HTERT RPE-1 (cell line): Measurements from ENCODE around the gene CARF.

Experiments
- in situ Hi-C: fragments of 300-500 bp; cut with MboI; formaldehyde crosslinking; loops from 4 replicates; pipeline ENCODE4 v1.14.3; 2020; ENCODE audit warnings: low sequenced_read_pairs

CARF gene

GRCh38 chr2:203016716-203017115 is 104.6 kb downstream of the CARF start:
- in situ Hi-C loops, result no loop called here

GRCh38 chr2:203018181-203018580 is 106.1 kb downstream of the CARF start:
- in situ Hi-C loops, result no loop called here

- in situ Hi-C loops, result no loop called here
Observed at GRCh38 chr2:203019142-203019541, 107.1 kb downstream of the CARF start.

GRCh38 chr2:203021991-203022390 is 109.9 kb downstream of the CARF start:
- in situ Hi-C loops, result no loop called here

- in situ Hi-C loops, result no loop called here
Observed at GRCh38 chr2:203022751-203023150, 110.7 kb downstream of the CARF start.

GRCh38 chr2:203025592-203025991 is 113.5 kb downstream of the CARF start:
- in situ Hi-C loops, result no loop called here

GRCh38 chr2:203030545-203030944 is 118.5 kb downstream of the CARF start:
- in situ Hi-C loops, result no loop called here

GRCh38 chr2:203030991-203031390 is 118.9 kb downstream of the CARF start:
- in situ Hi-C loops, result no loop called here

- in situ Hi-C loops, result no loop called here
Observed at GRCh38 chr2:203033395-203033794, 121.3 kb downstream of the CARF start.

- in situ Hi-C loops, result no loop called here
Observed at GRCh38 chr2:203035879-203036470, 123.9 kb downstream of the CARF start.
